ENCODE results near the gene HDAC11.
"Not testable (repeated sequence)": the region's sequence is repeated elsewhere in the genome, so short reads cannot be mapped to it uniquely, and the experiment has no call there.

The HDAC11 gene, protein sequence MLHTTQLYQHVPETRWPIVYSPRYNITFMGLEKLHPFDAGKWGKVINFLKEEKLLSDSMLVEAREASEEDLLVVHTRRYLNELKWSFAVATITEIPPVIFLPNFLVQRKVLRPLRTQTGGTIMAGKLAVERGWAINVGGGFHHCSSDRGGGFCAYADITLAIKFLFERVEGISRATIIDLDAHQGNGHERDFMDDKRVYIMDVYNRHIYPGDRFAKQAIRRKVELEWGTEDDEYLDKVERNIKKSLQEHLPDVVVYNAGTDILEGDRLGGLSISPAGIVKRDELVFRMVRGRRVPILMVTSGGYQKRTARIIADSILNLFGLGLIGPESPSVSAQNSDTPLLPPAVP

DNA sequence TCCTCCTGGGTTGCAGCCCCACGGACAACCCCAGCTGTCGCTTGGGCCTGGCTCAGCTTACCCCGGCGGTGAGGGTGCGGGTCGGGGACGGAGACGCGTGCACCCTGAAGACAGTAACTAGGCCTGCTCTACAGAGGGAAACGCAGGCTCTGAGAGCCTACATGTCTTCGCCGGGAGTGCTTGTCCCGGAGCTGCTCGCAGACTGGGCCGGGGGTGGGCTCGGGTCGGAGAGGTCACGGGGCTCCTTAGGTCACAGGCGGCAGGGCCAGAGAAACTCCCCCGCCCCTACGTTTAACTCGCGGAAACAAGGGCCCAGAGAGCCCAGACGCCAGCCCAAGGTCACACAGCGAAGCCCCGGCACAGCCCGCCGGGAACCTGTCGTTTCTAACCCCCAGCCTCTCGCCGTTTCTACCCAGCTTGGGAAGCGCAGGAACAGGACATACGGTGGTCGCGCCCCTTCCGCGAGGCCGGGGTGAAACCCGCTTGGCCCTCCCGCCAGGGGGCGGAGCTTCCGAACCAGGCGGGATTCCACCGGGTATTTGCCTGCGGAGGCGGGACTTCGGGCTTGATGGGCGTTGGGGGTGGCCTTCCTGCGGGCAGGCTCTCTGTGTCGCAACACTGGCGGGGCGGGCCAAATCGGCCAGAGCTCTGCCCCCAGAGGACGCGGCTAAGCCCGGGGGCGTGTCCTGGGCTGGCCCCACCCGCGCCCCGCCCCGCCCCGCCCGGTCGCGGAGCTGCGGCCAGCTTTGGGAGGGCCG lies at the start of gene HDAC11:
Gene HDAC11 (plus strand): TSS at position 725 of the 758 bp plus-strand sequence. CDS start 42 bp downstream, outside the sequence.
- DNase-seq (ENCODE audit: low read depth), result peak; percentile 96

DNA sequence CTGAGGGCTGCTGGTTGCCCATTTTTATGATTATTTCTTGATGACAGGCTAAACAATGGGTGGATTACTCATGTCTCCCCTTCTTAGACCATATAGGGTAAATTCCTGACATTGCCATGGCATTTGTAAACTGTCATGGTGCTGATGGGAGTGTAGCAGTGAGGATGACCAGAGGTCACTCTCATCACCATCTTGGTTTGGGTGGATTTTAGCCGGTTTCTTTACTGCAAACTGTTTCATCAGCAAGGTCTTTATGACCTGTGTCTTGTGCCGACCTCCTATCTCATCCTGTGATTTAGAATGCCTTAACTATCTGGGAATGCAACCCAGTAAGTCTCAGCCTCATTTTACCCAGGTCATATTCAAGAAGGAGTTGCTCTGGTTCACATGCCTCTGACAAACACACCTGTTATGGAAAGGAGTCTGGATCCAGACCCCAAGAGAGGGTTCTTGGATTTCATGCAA lies 49.7 kb upstream of the HDAC11 start:
- peak; percentile 34 for DNase-seq (ENCODE audit: low read depth)

DNA sequence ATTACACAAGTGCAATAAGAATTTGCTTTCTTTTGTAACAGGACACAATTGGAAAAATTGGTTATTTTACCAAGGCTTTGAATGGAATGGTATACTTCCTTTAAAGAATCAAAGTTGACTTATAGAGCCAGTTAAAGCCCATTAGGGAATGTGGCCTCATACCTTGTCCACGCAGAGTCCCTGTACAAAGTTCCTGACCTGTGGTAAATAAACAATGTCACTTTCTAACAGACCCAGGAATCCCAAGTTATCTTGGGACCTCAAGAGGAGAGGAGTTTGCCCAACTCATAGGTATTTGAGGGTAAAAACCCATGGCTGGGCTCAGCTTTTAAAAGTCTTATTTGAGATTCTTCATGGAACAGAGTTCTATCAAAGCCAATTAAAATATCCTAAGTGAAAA lies 48.0 kb upstream of the HDAC11 start:
- DNase-seq (ENCODE audit: low read depth), result no peak

DNA sequence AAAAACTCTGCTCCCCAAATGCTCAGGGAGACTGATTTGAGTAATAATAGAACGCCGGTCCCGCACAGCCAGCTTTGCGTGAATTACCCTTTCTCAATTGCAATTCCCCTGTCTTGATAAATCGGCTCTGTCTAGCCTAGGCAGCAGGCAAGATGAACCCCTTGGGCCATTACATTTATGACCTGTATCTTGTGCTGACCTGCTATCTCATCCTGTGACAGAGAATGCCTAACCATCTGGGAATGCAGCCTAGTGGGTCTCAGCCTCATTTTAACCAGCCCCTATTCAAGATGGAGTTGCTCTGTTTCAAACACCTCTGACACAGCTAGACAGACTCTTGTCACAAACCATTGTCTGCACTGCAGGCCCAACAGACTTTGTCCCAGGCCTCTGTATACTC lies 46.2 kb upstream of the HDAC11 start:
- no peak for DNase-seq (ENCODE audit: low read depth)

DNA sequence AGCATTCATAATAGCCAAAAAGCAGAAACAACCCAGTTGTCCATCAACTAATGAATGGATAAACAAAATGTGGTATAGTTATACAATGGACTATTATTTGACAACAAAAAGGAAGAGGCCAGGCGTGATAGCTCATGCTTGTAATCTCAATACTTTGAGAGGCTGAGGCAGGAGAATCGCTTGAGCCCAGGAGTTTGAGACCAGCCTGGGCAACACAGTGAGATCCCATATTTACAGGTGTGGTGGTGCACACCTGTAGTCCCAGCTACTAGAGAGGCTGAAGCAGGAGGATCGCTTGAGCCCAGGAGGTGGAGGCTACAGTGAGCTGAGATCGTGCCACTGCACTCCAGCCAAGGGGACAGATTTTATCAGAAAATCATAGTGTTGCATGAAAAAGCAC lies 43.9 kb upstream of the HDAC11 start:
- DNase-seq (ENCODE audit: low read depth), result not testable (repeated sequence)

DNA sequence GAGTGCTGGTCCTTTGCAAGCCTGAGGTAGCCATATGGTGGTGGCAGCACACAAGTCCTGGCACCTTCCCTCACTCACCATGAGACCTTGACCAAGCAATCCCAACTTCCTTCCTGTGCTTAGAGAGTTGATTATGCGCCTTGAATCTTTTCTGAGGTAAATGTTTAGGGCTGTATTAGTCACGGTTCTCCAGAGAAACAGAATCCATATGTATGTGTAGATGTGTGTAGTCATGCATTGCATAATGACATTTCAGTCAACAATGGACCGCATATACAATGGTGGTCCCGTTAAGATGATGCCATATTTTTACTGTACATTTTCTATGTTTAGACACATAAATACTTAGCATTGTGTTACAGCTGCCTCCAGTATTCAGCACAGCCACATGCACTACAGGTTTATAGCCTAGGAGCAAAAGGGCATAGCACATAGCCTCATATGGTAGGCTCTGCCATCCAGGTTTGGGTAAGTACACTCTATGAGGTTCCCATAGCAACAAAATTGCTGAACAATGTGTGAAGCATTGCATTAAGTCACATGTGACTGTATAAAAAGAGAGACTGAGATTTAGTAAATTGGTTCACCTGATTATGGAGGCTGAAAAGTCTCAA lies 39.8 kb upstream of the HDAC11 start:
- DNase-seq (ENCODE audit: low read depth), result peak; percentile 15

DNA sequence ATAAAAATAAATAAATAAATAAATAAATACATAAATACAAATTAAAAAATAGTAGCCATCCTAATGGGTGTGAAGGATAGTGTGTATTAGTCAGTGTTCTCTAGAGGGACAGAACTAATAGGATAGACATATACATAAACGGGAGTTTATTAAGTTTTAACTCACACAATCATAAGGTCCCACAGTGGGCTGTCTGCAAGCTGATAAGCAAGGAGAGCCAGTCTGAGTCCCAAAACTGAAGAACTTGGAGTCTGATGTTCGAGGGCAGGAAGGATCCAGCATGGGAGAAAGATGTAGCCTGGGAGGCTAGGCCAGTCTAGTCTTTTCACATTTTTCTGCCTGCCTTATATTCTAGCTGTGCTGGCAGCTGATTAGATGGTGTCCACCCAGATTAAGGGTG lies 37.2 kb upstream of the HDAC11 start:
- not testable (repeated sequence) for DNase-seq (ENCODE audit: low read depth)

DNA sequence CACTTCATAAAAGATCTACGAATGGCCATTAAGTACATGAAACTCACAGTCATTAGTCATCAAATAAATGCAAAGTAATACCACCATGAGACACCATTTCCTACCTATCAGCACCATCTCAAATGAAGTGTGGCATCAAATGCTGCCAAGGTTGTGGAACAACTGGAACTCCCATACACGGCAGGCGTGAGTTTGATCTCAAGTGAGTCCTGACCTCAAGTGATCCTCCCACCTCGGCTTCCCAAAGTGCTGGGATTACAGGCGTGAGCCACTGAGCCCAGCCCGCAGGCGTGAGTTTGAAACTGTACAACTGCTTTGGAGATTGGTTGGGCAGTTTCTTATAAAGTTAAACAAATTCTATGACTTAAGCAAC lies 28.8 kb upstream of the HDAC11 start:
- DNase-seq (ENCODE audit: low read depth), result peak; percentile 42

DNA sequence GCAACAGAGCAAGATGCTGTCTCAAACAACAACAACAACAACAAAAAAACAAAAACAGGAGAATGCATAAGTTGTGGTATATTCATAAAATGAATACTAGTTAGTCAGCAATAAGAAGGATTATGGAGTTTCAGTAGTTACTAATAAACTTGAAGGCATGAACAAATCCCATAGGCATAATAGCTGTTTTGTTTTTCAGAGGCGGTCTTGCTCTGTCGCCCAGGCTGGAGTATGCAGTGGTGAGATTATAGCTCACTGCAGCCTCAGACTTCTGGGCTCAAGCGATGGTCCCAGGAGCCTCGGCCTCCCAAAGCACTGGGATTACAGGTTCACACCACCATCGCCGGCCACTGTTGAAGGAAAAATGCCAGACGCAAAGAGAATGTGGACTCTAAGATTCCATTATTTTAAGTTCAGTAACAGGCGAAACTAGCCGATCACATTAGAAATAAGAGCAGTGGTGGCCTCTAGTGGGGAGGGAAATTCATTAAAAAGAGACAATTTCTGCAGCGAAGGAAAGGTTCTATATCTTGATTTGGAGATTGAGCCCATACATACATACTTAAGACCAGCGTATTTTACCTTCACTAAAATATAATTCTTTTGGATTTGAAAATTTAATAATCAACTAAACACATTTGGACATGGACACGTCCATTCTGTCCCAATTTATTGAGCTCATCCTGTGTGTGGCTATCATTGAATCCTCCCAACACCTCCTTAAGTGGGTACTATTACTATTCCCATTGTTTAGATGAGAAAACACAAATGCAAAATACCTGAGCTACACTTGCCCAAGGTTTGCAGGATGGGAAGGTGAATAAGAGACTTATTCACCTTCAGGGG lies 27.4 kb upstream of the HDAC11 start:
- DNase-seq (ENCODE audit: low read depth), result peak; percentile 75

DNA sequence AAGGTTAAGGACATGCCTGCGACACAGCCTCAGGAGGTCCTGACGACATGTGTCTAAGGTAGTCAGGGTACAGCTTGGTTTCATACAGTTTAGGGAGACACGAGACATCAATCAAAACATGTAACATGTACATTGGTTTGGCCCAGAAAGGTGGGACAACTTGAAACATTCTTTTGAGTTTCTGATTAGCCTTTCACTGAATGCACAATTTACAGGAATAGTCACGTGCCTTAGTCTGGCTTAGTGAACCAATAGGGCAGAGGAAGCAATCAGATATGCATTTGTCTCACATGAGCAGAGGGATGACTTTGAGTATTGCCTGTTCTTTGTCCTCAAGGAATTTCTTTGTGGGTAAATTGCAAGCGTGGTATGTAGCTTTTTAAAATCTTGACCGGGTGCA lies 24.5 kb upstream of the HDAC11 start:
- no peak for DNase-seq (ENCODE audit: low read depth)

DNA sequence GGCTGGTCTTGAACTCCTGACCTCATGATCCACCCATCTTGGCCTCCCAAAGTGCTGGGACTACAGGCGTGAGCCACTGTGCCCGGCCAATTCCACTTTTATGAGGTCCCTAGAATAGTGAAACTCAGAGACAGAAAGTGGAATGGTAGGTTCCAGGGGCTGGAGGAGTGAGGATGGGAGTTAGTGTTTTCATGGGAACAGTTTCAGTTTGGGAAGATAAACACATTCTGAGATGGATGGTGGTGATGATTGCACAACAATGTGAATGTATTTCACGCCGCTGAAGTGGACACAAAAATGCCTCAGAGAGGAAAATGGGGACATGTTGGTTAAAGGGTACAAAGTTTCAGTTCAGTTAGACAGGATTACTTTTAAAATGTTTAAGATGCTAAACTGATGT lies 22.5 kb upstream of the HDAC11 start:
- DNase-seq (ENCODE audit: low read depth), result no peak

DNA sequence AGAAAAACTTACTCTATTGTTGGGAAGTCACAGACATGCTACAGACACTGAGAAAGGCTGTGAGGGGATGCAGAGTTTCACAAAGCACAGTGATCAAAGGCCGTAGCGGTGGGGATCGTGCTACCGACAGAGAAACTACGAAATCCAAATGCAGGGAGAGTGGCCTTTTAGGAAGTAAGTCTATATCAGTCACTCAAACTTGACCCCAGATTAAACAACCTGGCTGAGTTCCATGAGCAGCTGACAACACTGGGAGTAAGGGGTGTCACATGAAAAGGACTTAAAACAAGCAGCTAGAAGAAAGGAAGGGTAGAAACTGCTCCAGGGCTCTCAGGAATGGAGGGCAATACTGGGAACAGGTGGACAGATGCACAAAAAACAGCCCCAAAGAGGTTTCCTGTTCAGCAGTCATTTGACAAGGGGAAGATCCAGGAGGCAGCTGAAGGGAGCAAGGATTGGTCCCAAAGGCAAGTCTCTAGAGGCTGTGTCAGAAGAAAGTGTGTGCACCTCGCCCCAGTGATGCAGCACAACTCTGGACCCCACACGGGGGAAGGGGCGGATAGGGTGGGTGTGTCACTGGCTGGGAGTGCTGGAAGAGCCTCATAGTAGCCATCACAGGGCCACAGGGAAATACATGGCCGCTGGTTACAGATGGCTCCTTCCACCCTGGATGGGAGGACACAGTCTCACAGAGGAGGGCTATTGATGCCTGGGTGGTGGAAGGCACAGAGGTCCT lies 20.3 kb upstream of the HDAC11 start:
- DNase-seq (ENCODE audit: low read depth), result no peak

DNA sequence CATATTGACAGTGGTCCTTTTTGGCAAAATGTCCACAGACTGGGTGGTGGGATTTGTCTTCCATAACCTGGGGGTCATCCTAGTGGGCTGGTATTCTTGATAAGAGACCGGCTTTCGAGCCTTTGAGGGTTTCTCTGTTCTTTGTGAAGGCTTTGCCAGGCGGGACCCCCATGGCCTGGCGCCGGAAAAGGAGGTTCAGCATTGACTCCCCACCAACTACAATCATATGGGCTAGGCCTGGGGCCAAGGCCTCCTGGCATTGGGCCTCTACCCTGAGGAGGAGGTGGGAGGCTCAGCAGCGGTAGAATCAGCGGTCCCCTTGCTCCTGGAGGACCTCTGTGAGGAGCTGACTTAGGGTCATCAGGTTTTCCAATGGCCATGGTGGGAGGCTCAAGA lies 19.8 kb upstream of the HDAC11 start:
- no peak for DNase-seq (ENCODE audit: low read depth)

DNA sequence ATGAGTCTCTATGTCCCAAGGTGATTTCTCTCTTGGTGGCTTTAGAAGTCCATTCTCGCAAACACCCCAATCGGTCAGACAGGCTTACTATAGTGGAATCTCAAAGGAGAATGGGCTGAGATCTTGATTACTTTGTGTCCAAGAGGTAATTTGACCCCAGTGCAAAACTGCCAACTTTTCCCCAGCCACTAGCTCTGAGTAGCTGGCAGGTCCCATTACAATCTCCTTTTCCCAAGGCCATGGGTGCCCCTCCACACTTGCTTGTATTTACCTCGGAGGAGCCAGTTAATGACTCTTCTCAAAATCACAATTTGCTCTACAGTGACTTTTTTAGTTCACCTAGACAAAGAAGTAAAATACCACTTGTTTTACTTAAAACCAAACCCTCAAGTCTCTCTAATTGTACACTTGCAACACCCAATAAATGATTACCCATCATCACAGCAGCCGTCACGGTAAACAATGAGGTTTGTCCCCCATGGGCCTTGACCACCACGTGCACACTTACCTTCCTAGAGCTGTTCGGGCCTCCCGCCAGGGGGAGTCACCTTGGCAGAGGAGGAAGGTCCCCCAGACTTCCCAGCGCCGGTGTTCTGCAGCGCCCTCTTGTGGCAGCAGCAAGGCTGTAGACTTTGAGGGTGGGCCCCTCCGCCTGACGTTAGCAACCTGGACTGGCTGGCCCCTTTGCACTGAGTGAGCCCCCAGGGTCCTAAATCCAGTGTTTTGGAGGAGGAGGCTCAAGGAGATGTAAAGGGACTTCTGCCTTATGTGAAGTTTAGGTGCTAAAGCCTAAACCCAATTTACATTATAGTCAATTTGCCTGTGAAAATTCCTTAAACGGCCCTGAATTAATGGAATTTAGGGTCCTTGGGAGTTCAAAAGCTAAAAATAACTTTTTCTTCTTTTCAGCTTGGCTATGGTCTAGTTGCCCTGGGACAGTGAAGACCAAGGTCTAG lies 18.7 kb upstream of the HDAC11 start:
- peak; percentile 83 for DNase-seq (ENCODE audit: low read depth)

DNA sequence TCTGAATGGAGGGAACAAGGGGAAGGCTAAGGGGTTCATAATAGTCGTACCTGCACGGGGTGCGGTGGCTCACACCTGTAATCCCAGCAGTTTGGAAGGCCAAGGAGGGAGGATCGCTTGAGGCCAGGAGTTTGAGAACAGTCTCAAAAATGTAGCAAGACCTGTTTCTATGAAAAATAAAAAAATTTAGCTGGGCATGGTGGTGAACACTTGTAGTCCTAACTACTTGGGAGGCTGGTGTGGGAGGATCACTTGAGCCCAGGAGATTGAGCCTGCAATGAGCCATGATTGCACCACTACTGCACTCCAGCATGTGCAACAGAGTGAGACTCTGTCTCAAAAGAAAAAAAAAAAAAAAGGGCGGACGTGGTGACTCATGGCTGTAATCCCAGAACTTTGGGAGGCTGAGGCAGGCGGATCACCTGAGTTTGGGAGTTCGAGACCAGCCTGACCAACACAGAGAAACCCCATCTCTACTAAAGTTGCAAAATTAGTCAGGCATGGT lies 17.9 kb upstream of the HDAC11 start:
- DNase-seq (ENCODE audit: low read depth), result no peak

DNA sequence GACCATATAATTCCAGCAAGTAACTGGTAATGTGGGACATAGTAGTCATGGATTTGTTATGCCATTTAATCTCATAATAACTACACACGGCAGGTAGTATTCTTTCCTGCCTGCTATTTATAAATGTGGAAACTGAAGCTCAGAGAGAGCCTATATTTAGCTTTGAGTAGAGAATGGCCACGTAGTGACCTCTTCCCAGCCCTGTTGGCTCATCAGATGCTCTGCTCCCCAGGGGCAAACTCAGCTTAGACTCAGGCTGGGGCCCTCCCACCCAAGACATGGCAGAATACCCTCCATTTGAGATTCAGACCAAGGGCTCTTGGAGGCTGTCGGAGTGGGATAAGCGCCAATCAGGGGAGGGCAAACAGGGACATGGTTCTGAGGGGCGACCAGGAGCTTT lies 17.3 kb upstream of the HDAC11 start:
- no peak for DNase-seq (ENCODE audit: low read depth)

DNA sequence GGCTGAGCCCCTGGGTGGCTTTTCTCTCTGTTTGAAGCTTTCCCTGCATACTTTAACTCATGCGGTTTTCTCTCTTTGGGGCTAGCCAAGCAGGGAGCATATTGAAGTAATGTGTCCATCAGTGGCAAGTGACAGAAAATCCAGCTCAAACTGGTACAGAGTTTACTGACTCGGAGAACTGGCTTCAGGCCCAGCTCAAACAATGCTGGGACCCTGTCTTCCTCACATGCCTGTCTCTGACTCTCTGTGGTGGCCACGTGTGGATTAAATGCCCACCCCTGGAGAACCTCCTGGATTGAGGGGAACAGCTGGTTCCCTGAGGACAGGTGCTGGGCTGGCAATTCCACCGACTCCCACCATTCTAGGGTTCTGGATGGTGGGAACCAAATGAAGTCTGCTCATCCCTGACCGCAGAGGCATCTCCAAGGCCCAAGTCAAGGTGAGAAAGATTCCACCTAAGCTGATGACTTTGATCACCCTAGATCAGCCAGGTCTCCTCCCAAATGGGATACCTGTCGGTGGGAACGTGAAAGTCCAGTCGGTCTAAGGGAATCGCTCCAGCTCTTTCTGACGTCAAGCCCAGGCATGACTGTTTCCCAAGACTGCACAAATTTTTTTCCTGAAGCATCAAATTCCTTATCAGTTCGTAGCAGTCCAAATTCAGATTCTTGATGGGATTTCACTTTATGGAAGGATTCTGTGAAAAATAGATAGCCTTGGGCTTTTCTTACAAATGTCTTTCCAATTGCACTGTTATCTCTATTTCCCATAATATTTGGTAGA lies 16.3 kb upstream of the HDAC11 start:
- no peak for DNase-seq (ENCODE audit: low read depth)

DNA sequence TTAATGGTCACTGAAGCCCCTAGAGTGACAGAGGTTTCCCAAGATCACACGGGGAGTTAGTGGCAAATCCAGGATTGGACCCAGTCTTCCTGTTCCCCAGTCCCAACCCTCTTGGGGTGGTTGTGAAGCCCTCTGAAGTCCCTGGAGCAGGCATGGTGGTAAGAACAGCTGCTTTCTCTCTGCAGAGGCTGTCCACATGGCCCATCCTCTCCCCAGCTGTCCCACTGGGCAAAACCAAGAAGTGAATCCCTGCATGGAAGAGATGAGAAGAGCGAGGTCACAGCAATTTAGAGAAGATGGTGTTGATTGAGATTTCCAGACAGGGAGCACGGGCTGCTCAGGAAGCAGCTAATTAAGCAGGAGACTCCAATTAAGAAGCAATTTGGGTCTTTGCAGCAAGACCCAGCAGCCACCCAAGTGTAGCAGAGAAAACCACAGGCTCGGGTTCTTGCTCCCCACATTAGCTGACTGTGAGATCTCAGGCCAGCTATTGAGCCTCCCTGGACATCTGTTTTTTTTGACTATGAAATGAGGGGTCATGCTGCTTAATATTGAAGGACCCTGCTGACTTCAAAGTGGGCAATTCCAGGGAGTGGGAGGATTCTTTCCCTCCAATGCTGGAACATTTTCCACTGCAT lies 14.8 kb upstream of the HDAC11 start:
- no peak for DNase-seq (ENCODE audit: low read depth)

DNA sequence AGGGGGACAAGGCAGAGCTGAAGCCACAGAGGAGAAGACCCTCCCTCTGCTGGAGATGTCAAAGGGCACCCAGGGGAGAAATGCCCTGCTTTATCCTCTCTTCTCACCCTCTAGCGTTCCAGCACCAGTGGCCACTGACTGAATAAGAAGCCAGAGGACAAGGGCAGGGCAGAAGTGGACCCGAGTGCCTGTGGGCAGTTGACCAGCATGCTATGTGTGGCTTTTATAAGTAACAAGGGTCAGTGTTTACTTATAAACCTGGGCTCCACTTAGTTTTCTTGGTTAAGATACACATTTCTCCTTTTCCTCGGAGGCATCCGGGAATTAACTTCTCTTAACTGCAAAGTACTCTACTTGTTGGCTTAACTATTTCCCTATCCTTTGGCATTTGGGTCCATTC lies 13.3 kb upstream of the HDAC11 start:
- DNase-seq (ENCODE audit: low read depth), result no peak

Data from ELR (cell line).